Activated naive CD4-positive, alpha-beta T cell treated with anti-CD3 and anti-CD28 coated beads, Interleukin-2, amount 50 U/mL, for 24 hours (primary cell): Measurements from ENCODE around the gene SLC12A4.
"Not testable (repeated sequence)": the region's sequence is repeated elsewhere in the genome, so short reads cannot be mapped to it uniquely, and the experiment has no call there.

Source experiments
- H3K27ac Mint-ChIP-seq: one replicate; pipeline ENCODE4 v1.8.0; 2021; ENCODE audit warnings: mild to moderate bottlenecking, mixed read lengths
- H3K27me3 Mint-ChIP-seq: one replicate; pipeline ENCODE4 v1.8.0; 2021; ENCODE audit warnings: mixed read lengths
- H3K36me3 Mint-ChIP-seq: one replicate; pipeline ENCODE4 v1.8.0; 2021; ENCODE audit warnings: mixed read lengths
- H3K4me1 Mint-ChIP-seq: one replicate; pipeline ENCODE4 v1.8.0; 2021; ENCODE audit warnings: mixed read lengths
- H3K4me3 Mint-ChIP-seq: one replicate; pipeline ENCODE4 v1.8.0; 2021; ENCODE audit warnings: mild to moderate bottlenecking, mixed read lengths
- H3K9me3 Mint-ChIP-seq: one replicate; pipeline ENCODE4 v1.8.0; 2021; ENCODE audit warnings: mixed read lengths

SLC12A4 gene

GRCh38 chr16:67915831-67916723 lies 52.4 kb downstream of the SLC12A4 start:
- H3K27ac Mint-ChIP-seq: peak overlapping the region; percentile 13

GRCh38 chr16:67915496-67915769 lies 53.0 kb downstream of the SLC12A4 start:
- H3K4me3 Mint-ChIP-seq, H3K9me3 Mint-ChIP-seq, H3K27ac Mint-ChIP-seq, H3K36me3 Mint-ChIP-seq, H3K27me3 Mint-ChIP-seq: not testable (repeated sequence)
- peaks cover 41% of the 10 kb centered on the region for H3K4me1 Mint-ChIP-seq

More at GRCh38 chr16:67915831-67916723, 52.4 kb downstream of the SLC12A4 start:
- H3K9me3 Mint-ChIP-seq: no peaks in the 10 kb centered on the region
- no peak overlapping the region for H3K4me3 Mint-ChIP-seq
- H3K36me3 Mint-ChIP-seq: peaks cover 2% of the 10 kb centered on the region
- no peaks in the 10 kb centered on the region for H3K27me3 Mint-ChIP-seq
- H3K4me1 Mint-ChIP-seq: peaks cover 38% of the 10 kb centered on the region

DNA sequence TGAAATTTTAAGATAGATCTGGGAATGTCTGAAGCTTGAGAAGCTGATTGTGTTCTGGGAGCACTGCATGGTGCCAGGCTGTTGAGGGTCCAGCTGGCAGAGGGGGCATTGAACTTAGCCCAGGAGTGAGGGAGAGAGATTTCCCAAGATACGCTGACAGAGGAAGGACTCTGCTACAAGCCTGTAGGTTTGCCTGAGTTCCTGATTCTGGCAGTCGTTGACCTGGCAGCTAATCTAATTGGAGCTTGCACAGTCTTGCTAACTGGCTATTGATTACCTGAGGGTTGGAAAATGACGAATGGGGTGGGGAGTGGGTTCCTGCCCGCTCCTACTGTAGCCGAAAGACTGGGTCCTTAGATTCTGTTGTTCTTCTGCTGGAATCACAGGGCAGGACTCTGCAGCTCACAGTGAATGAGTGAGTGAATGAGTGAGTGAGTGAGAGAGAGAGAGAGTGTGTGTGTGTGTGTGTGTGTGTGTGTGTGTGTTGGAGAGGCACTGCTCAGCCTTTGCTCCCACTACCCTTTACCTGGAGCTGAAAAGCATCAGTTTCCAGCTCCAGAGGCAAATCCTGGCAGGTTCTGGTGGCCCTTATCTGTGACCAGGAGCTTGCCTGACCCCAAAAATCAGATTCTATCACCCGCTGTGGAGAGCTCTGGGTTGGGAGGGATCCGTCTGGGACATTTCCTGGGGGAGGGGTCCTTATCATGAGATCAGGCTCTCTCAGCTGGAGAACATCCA lies 53.5 kb downstream of the SLC12A4 start:
- no peaks in the 10 kb centered on the region for H3K9me3 Mint-ChIP-seq
- no peaks in the 10 kb centered on the region for H3K27me3 Mint-ChIP-seq

GRCh38 chr16:67910158-67910557 lies 58.3 kb downstream of the SLC12A4 start:
- Mint-ChIP-seq H3K9me3 (no peaks in the 10 kb centered on the region), H3K4me3 (no peak overlapping the region), H3K36me3 (peaks cover 2% of the 10 kb centered on the region), H3K4me1 (peaks cover 27% of the 10 kb centered on the region), H3K27me3 (no peaks in the 10 kb centered on the region), H3K27ac (no peak overlapping the region)

More for the DNA sequence above, 53.5 kb downstream of the SLC12A4 start:
- peak overlapping the region; percentile 12 for H3K27ac Mint-ChIP-seq
- peaks cover 45% of the 10 kb centered on the region for H3K4me1 Mint-ChIP-seq
- no peak overlapping the region for H3K4me3 Mint-ChIP-seq
- peaks cover 2% of the 10 kb centered on the region for H3K36me3 Mint-ChIP-seq

DNA sequence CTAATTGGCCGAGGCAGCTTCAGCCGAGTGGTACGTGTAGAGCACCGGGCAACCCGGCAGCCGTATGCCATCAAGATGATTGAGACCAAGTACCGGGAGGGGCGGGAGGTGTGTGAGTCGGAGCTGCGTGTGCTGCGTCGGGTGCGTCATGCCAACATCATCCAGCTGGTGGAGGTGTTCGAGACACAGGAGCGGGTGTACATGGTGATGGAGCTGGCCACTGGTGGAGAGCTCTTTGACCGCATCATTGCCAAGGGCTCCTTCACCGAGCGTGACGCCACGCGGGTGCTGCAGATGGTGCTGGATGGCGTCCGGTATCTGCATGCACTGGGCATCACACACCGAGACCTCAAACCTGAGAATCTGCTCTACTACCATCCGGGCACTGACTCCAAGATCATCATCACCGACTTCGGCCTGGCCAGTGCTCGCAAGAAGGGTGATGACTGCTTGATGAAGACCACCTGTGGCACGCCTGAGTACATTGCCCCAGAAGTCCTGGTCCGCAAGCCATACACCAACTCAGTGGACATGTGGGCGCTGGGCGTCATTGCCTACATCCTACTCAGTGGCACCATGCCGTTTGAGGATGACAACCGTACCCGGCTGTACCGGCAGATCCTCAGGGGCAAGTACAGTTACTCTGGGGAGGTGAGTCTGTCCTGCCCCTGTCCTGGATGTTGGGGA lies 59.2 kb downstream of the SLC12A4 start:
- Mint-ChIP-seq H3K9me3 (no peaks in the 10 kb centered on the region), H3K27ac (no peak overlapping the region), H3K4me3 (no peak overlapping the region), H3K27me3 (no peaks in the 10 kb centered on the region), H3K4me1 (peaks cover 24% of the 10 kb centered on the region), H3K36me3 (peaks cover 2% of the 10 kb centered on the region)

DNA sequence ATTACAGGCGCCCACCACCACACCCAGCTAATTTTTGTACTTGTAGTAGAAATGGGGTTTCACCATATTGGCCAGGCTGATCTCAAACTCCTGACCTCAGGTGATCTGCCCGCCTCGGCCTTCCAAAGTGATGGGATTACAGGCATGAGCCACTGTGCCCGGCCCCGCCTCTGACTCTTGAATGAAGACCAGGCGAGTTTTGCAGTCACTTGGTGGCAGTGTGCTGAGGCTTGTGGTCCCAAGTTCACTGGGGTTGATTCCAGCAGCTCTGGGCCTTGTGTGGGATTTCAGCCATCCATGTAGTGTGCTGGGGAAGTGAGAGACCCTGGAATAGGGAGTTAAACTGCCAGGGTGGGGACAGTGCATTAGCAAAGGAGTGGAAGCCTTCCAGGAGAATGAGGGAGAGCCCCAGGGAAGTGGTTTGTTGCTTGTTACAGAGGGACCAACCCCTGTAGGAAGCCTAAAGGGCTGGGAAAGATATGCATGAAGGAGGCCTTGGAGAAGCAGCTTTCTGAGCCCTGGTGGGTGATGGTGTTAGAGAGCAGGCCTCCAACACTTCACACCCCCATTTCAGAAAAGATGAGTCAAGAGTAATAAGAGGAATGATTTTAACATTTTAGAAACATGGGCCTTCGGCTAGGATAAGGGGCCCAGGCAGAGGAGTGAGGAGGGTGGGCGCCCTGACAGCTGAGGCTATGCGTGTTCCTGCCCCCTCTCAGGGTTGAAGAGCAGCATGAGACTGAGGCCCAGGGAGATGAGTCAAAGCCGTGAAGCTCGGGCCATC lies 60.8 kb downstream of the SLC12A4 start:
- Mint-ChIP-seq H3K36me3 (peaks cover 2% of the 10 kb centered on the region), H3K27ac (no peak overlapping the region), H3K27me3 (no peaks in the 10 kb centered on the region), H3K4me3 (no peak overlapping the region), H3K9me3 (no peaks in the 10 kb centered on the region), H3K4me1 (peaks cover 20% of the 10 kb centered on the region)

GRCh38 chr16:67902831-67903230 lies 65.6 kb downstream of the SLC12A4 start:
- peaks cover 21% of the 10 kb centered on the region for H3K4me1 Mint-ChIP-seq
- no peak overlapping the region for H3K4me3 Mint-ChIP-seq
- no peak overlapping the region for H3K27ac Mint-ChIP-seq
- no peaks in the 10 kb centered on the region for H3K9me3 Mint-ChIP-seq
- no peaks in the 10 kb centered on the region for H3K27me3 Mint-ChIP-seq
- H3K36me3 Mint-ChIP-seq: no peaks in the 10 kb centered on the region

- no peaks in the 10 kb centered on the region for H3K27me3 Mint-ChIP-seq
- H3K4me1 Mint-ChIP-seq: peaks cover 27% of the 10 kb centered on the region
- H3K4me3 Mint-ChIP-seq: no peak overlapping the region
- H3K36me3 Mint-ChIP-seq: no peaks in the 10 kb centered on the region
- H3K27ac Mint-ChIP-seq: no peak overlapping the region
- no peaks in the 10 kb centered on the region for H3K9me3 Mint-ChIP-seq
These were observed 66.7 kb downstream of the SLC12A4 start for GRCh38 chr16:67901734-67902133.

- H3K4me1 Mint-ChIP-seq: peaks cover 58% of the 10 kb centered on the region
- H3K9me3 Mint-ChIP-seq: no peaks in the 10 kb centered on the region
- H3K36me3 Mint-ChIP-seq: no peaks in the 10 kb centered on the region
- H3K27me3 Mint-ChIP-seq: no peaks in the 10 kb centered on the region
- no peak overlapping the region for H3K4me3 Mint-ChIP-seq
- H3K27ac Mint-ChIP-seq: no peak overlapping the region
These were observed 71.2 kb downstream of the SLC12A4 start for GRCh38 chr16:67897231-67897630.

DNA sequence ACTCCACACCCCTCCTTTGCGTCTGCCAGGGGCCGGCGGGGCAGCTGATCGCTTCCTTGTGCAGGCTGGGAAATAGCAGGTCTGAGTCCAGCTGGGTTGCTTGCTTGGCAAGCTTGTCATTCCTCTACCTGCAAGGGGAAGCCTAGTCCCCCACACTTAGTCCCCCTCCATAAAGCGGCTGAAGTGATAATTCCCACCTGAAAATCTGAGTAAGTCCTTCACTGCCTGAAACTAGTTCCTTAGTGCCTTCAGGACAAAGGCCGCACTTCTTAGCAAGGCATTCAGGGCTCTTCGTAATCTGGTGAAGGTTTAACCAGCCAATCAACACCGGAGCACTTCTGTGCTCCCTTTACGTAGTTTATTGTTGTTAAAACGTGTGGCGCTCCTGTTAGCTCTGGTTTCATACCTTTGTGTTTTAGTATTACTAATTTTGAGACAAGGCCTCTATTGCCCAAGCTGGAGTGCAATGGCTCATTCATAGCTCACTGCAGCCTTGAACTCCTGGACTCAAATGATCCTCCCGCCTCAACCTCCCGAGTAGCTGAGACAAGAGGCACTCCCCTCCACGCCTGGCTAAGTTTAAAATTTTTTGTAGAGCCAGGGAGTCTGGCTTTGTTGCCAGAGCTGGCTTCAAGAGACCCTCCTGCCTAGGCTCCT lies 74.6 kb downstream of the SLC12A4 start:
- Mint-ChIP-seq H3K27ac (peak overlapping the region; percentile 90), H3K9me3 (no peaks in the 10 kb centered on the region), H3K27me3 (no peaks in the 10 kb centered on the region), H3K36me3 (no peaks in the 10 kb centered on the region), H3K4me3 (peak overlapping the region; percentile 94), H3K4me1 (peaks cover 45% of the 10 kb centered on the region)
